Measurements from ENCODE around the gene CDK5RAP1.

CDK5RAP1 gene

GRCh38 chr20:33412484-33412838, 11.1 kb upstream of the CDK5RAP1 start:
- Histone ChIP-seq H3K9me3 (ENCODE audit: control insufficient read depth, low read length) (peaks cover 3% of the 10 kb centered on the region), H3K9ac (ENCODE audit: low read length) (no peak overlapping the region), H3K27me3 (replicated peaks; ENCODE audit: control insufficient read depth, insufficient read depth, low read length) (no peaks in the 10 kb centered on the region), H3K4me3 (ENCODE audit: low read length) (no peak overlapping the region), H3K36me3 (ENCODE audit: control insufficient read depth, insufficient read depth, low read length, severe bottlenecking) (peaks cover 67% of the 10 kb centered on the region), H3K4me1 (ENCODE audit: control insufficient read depth, insufficient read depth, low read length) (peaks cover 7% of the 10 kb centered on the region)
- DNase-seq (ENCODE audit: low read depth): no peak

DNA sequence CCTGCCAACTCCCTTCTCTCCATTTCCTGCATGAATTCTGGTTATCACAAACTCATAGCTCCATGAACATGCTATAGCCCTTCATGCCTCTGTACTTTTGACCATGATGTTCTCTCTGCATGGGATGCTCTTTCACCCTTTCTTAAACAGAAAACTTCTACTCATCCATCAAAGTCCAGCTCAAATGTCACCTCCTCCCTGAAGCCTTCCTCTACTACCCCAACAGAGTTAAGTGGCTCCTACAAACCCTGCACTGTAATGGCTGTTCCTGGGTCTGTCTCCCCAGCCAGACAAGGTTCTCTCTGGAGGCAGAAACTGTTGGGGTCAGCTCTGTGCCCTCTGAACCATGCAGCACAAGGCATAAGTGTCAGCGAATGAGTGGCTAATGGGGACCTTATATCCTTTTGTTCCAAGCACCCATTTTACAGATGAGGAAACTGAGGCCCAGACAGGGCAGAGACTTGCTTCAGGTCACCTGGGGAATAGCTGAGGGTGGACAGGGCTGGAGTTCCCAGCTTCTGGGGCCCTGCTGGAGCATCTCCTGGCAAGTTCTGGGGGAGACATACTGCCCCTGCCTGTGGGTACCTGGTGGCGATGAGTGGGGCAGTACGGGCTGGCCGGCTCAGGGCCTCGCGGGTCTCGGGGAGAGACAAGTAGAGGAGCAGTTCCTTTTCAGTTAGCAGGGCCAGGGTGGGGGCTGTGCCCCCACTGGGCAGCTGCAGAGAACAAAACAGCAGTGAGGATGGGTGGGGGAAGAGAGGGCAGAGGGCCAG, 10.6 kb upstream of the CDK5RAP1 start:
- no peak overlapping the region for H3K9ac ChIP-seq (ENCODE audit: low read length)
- H3K4me3 ChIP-seq (ENCODE audit: low read length): no peak overlapping the region
- DNase-seq (ENCODE audit: low read depth): no peak
- H3K9me3 ChIP-seq (ENCODE audit: control insufficient read depth, low read length): peaks cover 4% of the 10 kb centered on the region
- H3K36me3 ChIP-seq (ENCODE audit: control insufficient read depth, insufficient read depth, low read length, severe bottlenecking): peaks cover 68% of the 10 kb centered on the region
- H3K27me3 ChIP-seq (replicated peaks; ENCODE audit: control insufficient read depth, insufficient read depth, low read length): no peaks in the 10 kb centered on the region
- peaks cover 7% of the 10 kb centered on the region for H3K4me1 ChIP-seq (ENCODE audit: control insufficient read depth, insufficient read depth, low read length)

GRCh38 chr20:33411242-33411641, 9.9 kb upstream of the CDK5RAP1 start:
- Histone ChIP-seq H3K4me3 (ENCODE audit: low read length) (no peak overlapping the region), H3K36me3 (ENCODE audit: control insufficient read depth, insufficient read depth, low read length, severe bottlenecking) (peaks cover 72% of the 10 kb centered on the region), H3K4me1 (ENCODE audit: control insufficient read depth, insufficient read depth, low read length) (peaks cover 5% of the 10 kb centered on the region), H3K9me3 (ENCODE audit: control insufficient read depth, low read length) (peaks cover 4% of the 10 kb centered on the region), H3K27me3 (replicated peaks; ENCODE audit: control insufficient read depth, insufficient read depth, low read length) (no peaks in the 10 kb centered on the region), H3K9ac (ENCODE audit: low read length) (no peak overlapping the region)
- no peak for DNase-seq (ENCODE audit: low read depth)

- H3K9ac ChIP-seq (ENCODE audit: low read length): no peak overlapping the region
- H3K27me3 ChIP-seq (replicated peaks; ENCODE audit: control insufficient read depth, insufficient read depth, low read length): no peaks in the 10 kb centered on the region
- peaks cover 75% of the 10 kb centered on the region for H3K36me3 ChIP-seq (ENCODE audit: control insufficient read depth, insufficient read depth, low read length, severe bottlenecking)
- H3K4me3 ChIP-seq (ENCODE audit: low read length): no peak overlapping the region
- peaks cover 4% of the 10 kb centered on the region for H3K9me3 ChIP-seq (ENCODE audit: control insufficient read depth, low read length)
- H3K4me1 ChIP-seq (ENCODE audit: control insufficient read depth, insufficient read depth, low read length): no peaks in the 10 kb centered on the region
- DNase-seq (ENCODE audit: low read depth): no peak
Measured at GRCh38 chr20:33410081-33410742, 8.9 kb upstream of the CDK5RAP1 start.

GRCh38 chr20:33408716-33409654, 7.7 kb upstream of the CDK5RAP1 start:
- no peak for DNase-seq (ENCODE audit: low read depth)
- no peaks in the 10 kb centered on the region for H3K4me1 ChIP-seq (ENCODE audit: control insufficient read depth, insufficient read depth, low read length)
- H3K27me3 ChIP-seq (replicated peaks; ENCODE audit: control insufficient read depth, insufficient read depth, low read length): no peaks in the 10 kb centered on the region
- no peak overlapping the region for H3K9ac ChIP-seq (ENCODE audit: low read length)
- no peak overlapping the region for H3K4me3 ChIP-seq (ENCODE audit: low read length)
- H3K36me3 ChIP-seq (ENCODE audit: control insufficient read depth, insufficient read depth, low read length, severe bottlenecking): peaks cover 66% of the 10 kb centered on the region
- H3K9me3 ChIP-seq (ENCODE audit: control insufficient read depth, low read length): peaks cover 4% of the 10 kb centered on the region

DNA sequence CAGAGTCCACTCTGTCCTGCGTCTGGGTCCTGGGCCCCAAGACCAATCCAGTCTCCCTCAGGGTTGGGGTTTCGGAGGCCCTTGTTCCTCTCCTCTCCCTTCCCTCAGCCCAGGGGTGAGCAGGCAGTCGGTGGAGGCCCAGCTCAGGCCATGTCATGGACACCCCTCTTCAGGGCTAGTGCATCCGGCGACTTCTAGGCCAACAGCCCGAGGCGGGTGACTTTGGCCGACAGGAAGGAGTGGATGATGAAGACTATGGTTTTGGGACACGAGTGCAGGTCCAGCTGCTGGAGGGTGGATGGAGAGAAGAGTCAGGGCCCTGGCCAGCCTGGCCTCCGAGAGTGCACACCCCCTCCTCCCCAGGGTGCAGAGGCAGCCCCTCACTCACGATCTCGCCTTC, 7.0 kb upstream of the CDK5RAP1 start:
- H3K9ac ChIP-seq (ENCODE audit: low read length): no peak overlapping the region
- H3K4me1 ChIP-seq (ENCODE audit: control insufficient read depth, insufficient read depth, low read length): no peaks in the 10 kb centered on the region
- peaks cover 63% of the 10 kb centered on the region for H3K36me3 ChIP-seq (ENCODE audit: control insufficient read depth, insufficient read depth, low read length, severe bottlenecking)
- no peak for DNase-seq (ENCODE audit: low read depth)
- peaks cover 4% of the 10 kb centered on the region for H3K9me3 ChIP-seq (ENCODE audit: control insufficient read depth, low read length)
- no peak overlapping the region for H3K4me3 ChIP-seq (ENCODE audit: low read length)
- no peaks in the 10 kb centered on the region for H3K27me3 ChIP-seq (replicated peaks; ENCODE audit: control insufficient read depth, insufficient read depth, low read length)

GRCh38 chr20:33407796-33408195, 6.5 kb upstream of the CDK5RAP1 start:
- no peak overlapping the region for H3K9ac ChIP-seq (ENCODE audit: low read length)
- H3K9me3 ChIP-seq (ENCODE audit: control insufficient read depth, low read length): peaks cover 4% of the 10 kb centered on the region
- no peak for DNase-seq (ENCODE audit: low read depth)
- peaks cover 60% of the 10 kb centered on the region for H3K36me3 ChIP-seq (ENCODE audit: control insufficient read depth, insufficient read depth, low read length, severe bottlenecking)
- H3K4me3 ChIP-seq (ENCODE audit: low read length): no peak overlapping the region
- H3K27me3 ChIP-seq (replicated peaks; ENCODE audit: control insufficient read depth, insufficient read depth, low read length): no peaks in the 10 kb centered on the region
- H3K4me1 ChIP-seq (ENCODE audit: control insufficient read depth, insufficient read depth, low read length): no peaks in the 10 kb centered on the region

GRCh38 chr20:33407251-33407650, 5.9 kb upstream of the CDK5RAP1 start:
- Histone ChIP-seq H3K9me3 (ENCODE audit: control insufficient read depth, low read length) (peaks cover 4% of the 10 kb centered on the region), H3K4me3 (ENCODE audit: low read length) (no peak overlapping the region)
- DNase-seq (ENCODE audit: low read depth): no peak

DNA sequence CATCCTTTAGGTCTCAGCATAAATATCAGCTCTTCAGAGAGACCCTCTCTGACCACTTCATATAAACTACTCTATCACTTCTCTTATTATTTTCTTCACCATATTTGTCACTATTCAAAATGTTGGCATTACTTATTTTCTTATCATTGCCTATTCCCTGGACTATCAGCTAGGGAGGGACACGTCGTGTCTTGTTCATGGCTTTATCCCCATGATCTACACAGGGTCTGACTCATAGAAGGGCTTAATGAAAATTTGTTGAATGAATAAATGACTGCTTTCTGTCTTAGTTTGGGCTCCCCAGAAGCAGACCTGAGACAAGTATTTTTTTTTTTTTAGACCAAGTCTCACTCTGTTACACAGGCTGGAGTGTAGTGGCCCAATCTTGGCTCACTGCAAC, 3.0 kb upstream of the CDK5RAP1 start:
- Histone ChIP-seq H3K4me1 (ENCODE audit: control insufficient read depth, insufficient read depth, low read length) (peaks cover 23% of the 10 kb centered on the region), H3K36me3 (ENCODE audit: control insufficient read depth, insufficient read depth, low read length, severe bottlenecking) (peaks cover 30% of the 10 kb centered on the region), H3K9ac (ENCODE audit: low read length) (no peak overlapping the region), H3K9me3 (ENCODE audit: control insufficient read depth, low read length) (peaks cover 4% of the 10 kb centered on the region), H3K27me3 (replicated peaks; ENCODE audit: control insufficient read depth, insufficient read depth, low read length) (no peaks in the 10 kb centered on the region), H3K4me3 (ENCODE audit: low read length) (no peak overlapping the region)
- DNase-seq (ENCODE audit: low read depth): no peak

More at GRCh38 chr20:33407251-33407650, 5.9 kb upstream of the CDK5RAP1 start:
- H3K27me3 ChIP-seq (replicated peaks; ENCODE audit: control insufficient read depth, insufficient read depth, low read length): no peaks in the 10 kb centered on the region
- peaks cover 2% of the 10 kb centered on the region for H3K4me1 ChIP-seq (ENCODE audit: control insufficient read depth, insufficient read depth, low read length)
- peaks cover 55% of the 10 kb centered on the region for H3K36me3 ChIP-seq (ENCODE audit: control insufficient read depth, insufficient read depth, low read length, severe bottlenecking)
- H3K9ac ChIP-seq (ENCODE audit: low read length): no peak overlapping the region

DNA sequence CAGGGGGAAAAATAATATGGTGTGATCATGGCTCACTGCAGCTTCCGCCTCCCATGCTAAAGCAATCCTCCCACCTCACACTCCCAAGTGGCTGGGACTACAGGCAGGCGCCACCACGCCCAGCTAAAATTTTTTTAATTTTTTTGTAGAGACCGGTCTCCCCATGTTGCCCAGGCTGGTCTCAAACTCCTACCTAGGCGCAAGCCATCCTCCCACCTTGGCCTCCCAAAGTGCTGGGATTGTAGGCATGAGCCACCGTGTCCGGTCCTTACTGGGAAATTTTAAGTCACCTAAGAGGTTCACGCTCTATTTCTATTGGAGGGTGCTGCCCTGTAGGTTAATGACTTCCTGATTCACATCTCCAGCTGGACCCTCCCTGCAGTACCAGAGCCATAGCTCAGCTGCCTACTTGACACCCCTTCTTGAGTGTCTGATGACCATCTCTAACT, 626 bp upstream of the CDK5RAP1 start:
- H3K9me3 ChIP-seq (ENCODE audit: control insufficient read depth, low read length): no peaks in the 10 kb centered on the region
- H3K4me1 ChIP-seq (ENCODE audit: control insufficient read depth, insufficient read depth, low read length): peaks cover 25% of the 10 kb centered on the region
- no peak for DNase-seq (ENCODE audit: low read depth)
- peaks cover 9% of the 10 kb centered on the region for H3K36me3 ChIP-seq (ENCODE audit: control insufficient read depth, insufficient read depth, low read length, severe bottlenecking)
- H3K9ac ChIP-seq (ENCODE audit: low read length): peak overlapping the region; percentile 96
- H3K4me3 ChIP-seq (ENCODE audit: low read length): peak overlapping the region; percentile 96
- H3K27me3 ChIP-seq (replicated peaks; ENCODE audit: control insufficient read depth, insufficient read depth, low read length): no peaks in the 10 kb centered on the region

DNA sequence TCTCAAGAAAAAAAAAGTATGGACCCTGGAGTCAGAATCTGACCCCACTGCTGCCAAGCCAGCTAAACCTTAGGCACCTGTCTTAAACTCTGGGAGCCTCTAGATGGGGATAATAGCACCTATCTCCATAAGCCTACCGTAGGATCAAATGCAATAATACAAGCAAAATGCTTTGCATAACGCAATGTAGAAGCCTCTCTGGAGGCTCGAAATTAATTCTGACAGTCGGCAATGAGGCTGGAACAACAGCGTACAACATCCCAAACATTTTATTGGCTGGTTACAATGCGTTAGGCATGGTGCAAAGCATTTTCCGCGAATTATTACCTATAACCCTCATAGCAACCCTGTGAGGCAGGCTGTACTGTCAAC, 521 bp downstream of the CDK5RAP1 start:
- H3K4me3 ChIP-seq (ENCODE audit: low read length): peak overlapping the region; percentile 96
- H3K4me1 ChIP-seq (ENCODE audit: control insufficient read depth, insufficient read depth, low read length): peaks cover 25% of the 10 kb centered on the region
- H3K9ac ChIP-seq (ENCODE audit: low read length): peak overlapping the region; percentile 96
- no peak for DNase-seq (ENCODE audit: low read depth)
- H3K27me3 ChIP-seq (replicated peaks; ENCODE audit: control insufficient read depth, insufficient read depth, low read length): no peaks in the 10 kb centered on the region
- H3K9me3 ChIP-seq (ENCODE audit: control insufficient read depth, low read length): no peaks in the 10 kb centered on the region
- peaks cover 8% of the 10 kb centered on the region for H3K36me3 ChIP-seq (ENCODE audit: control insufficient read depth, insufficient read depth, low read length, severe bottlenecking)

All from adipocyte (in vitro differentiated cells).